ENCODE results near the gene MRI1.
A peak's percentile ranks its signal among the peaks of the same experiment; 100 is the strongest.

MRI1 gene

DNA sequence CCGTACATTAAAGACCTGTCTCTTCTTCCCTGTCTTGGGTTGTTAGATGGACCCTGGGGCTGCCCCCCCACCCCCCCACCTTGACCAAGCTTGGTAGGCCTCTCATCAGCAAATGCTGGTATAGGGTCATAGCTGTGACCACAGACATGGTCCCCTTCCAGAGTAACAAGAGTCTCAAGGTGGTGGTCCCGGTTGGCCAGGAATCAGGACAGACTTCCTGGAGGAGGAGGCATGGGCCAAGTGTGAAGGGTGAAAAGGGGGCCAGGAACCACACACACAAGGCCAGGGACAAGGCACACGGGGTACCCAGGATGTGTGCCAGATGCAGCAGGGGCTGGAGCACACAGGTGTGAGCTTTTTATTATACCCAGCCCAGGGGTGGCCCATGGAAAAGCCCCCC, 1.1 kb upstream of the MRI1 start:
- TF ChIP-seq, protein P1, sequence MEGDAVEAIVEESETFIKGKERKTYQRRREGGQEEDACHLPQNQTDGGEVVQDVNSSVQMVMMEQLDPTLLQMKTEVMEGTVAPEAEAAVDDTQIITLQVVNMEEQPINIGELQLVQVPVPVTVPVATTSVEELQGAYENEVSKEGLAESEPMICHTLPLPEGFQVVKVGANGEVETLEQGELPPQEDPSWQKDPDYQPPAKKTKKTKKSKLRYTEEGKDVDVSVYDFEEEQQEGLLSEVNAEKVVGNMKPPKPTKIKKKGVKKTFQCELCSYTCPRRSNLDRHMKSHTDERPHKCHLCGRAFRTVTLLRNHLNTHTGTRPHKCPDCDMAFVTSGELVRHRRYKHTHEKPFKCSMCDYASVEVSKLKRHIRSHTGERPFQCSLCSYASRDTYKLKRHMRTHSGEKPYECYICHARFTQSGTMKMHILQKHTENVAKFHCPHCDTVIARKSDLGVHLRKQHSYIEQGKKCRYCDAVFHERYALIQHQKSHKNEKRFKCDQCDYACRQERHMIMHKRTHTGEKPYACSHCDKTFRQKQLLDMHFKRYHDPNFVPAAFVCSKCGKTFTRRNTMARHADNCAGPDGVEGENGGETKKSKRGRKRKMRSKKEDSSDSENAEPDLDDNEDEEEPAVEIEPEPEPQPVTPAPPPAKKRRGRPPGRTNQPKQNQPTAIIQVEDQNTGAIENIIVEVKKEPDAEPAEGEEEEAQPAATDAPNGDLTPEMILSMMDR (IDR thresholded peaks at IDR 0.05): no peak
- Histone ChIP-seq H3K27ac (no peak overlapping the region), H3K27me3 (ENCODE audit: control insufficient read depth, insufficient read depth, low read length) (no peaks in the 10 kb centered on the region), H2AFZ (no peak overlapping the region), H3K36me3 (ENCODE audit: control insufficient read depth, insufficient read depth, low read length) (no peaks in the 10 kb centered on the region), H3K4me3 (ENCODE audit: low read depth, low read length) (no peak overlapping the region), H3K9ac (no peak overlapping the region), H3K4me1 (peaks cover 9% of the 10 kb centered on the region), H3K4me2 (ENCODE audit: low read length) (no peak overlapping the region), H3K79me2 (no peaks in the 10 kb centered on the region), H3K9me3 (ENCODE audit: control insufficient read depth, low read length) (no peaks in the 10 kb centered on the region)

DNA sequence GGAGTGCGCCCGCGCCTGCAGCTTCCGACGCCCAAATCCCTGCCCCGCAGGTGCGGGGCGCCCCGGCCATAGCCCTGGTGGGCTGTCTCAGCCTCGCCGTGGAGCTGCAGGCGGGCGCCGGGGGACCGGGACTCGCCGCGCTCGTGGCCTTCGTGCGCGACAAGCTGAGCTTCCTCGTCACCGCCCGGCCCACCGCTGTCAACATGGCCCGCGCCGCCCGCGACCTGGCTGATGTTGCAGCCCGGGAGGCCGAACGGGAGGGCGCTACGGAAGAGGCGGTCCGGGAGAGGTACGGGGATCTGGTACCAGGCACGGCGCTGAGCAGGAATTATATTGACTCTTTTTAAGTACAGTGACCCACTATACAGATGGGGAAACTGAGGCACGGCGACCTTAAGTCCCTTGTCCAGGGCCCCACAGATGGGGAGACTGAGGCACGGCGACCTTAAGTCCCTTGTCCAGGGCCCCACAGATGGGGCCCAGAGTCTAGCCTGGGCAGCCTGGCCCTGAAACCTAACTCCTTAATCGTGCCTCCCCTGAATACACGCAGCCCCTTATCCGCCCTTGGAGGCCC, 586 bp downstream of the MRI1 start:
- Histone ChIP-seq H3K36me3 (ENCODE audit: control insufficient read depth, insufficient read depth, low read length) (no peaks in the 10 kb centered on the region), H3K9ac (no peak overlapping the region), H3K4me2 (ENCODE audit: low read length) (peak overlapping the region; percentile 37), H3K4me1 (peaks cover 9% of the 10 kb centered on the region), H3K79me2 (no peaks in the 10 kb centered on the region), H3K27me3 (ENCODE audit: control insufficient read depth, insufficient read depth, low read length) (no peaks in the 10 kb centered on the region), H3K27ac (peak overlapping the region; percentile 73), H3K9me3 (ENCODE audit: control insufficient read depth, low read length) (no peaks in the 10 kb centered on the region), H2AFZ (peak overlapping the region; percentile 79), H3K4me3 (ENCODE audit: low read depth, low read length) (peak overlapping the region; percentile 27)
- TF ChIP-seq, protein P1 (IDR thresholded peaks at IDR 0.05): no peak

DNA sequence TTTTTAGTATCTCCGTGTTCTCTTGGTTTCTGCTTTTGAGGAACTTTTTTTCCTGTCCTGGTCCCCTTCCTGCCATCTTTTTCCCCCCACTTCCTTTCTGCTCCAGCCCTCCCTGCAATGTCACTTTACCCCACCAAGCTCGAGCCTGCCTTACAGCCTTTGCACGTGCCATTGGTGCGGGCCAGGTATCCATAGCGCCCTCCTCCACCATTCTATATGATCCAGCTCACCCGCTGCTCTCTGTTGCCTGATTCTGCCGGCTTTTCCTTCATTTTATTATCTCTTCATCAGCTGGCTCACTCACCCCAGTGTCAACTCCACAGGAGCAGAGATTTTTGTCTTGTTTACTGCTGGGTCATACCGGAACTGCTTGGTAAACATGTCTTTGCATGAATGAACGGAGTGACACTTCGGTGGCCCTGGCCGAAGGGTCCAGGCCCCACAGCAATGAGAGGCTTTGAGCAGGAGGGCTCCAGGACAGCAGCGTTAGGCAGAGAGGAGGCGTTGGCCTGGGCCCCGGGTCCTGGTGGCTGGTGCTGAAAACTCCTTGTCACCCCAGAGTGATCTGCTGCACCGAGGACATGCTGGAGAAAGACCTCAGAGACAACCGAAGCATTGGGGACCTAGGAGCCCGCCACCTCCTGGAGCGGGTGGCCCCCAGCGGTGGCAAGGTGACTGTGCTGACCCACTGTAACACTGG, 1.2 kb downstream of the MRI1 start:
- H3K9me3 ChIP-seq (ENCODE audit: control insufficient read depth, low read length): no peaks in the 10 kb centered on the region
- TF ChIP-seq, protein P1 (IDR thresholded peaks at IDR 0.05): no peak
- no peaks in the 10 kb centered on the region for H3K27me3 ChIP-seq (ENCODE audit: control insufficient read depth, insufficient read depth, low read length)
- peak overlapping the region; percentile 27 for H3K4me3 ChIP-seq (ENCODE audit: low read depth, low read length)
- no peak overlapping the region for H3K9ac ChIP-seq
- H3K79me2 ChIP-seq: no peaks in the 10 kb centered on the region
- H3K4me2 ChIP-seq (ENCODE audit: low read length): peak overlapping the region; percentile 37
- H3K4me1 ChIP-seq: peaks cover 9% of the 10 kb centered on the region
- H2AFZ ChIP-seq: peak overlapping the region; percentile 79
- H3K36me3 ChIP-seq (ENCODE audit: control insufficient read depth, insufficient read depth, low read length): no peaks in the 10 kb centered on the region
- peak overlapping the region; percentile 73 for H3K27ac ChIP-seq

DNA sequence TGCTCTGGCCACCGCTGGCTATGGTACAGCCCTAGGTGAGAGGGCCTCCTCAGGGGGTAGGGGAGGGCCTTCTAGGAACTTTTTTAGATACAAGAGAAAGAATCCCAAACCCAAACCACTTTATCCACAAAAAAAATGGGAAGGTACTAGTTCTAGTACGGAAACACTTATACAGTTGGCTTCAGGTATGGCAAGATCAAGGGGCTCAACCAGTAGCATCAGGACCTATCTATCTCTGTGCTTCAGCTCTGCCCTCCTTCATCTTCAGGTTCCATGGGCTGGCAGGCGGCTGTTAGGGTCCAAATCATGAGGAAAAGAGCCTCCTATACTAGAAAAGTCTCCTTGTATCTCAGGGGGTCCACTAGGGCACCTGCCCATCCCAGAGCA, 1.8 kb downstream of the MRI1 start:
- H3K9ac ChIP-seq: no peak overlapping the region
- H3K4me1 ChIP-seq: peaks cover 9% of the 10 kb centered on the region
- no peaks in the 10 kb centered on the region for H3K27me3 ChIP-seq (ENCODE audit: control insufficient read depth, insufficient read depth, low read length)
- peak overlapping the region; percentile 73 for H3K27ac ChIP-seq
- peak overlapping the region; percentile 37 for H3K4me2 ChIP-seq (ENCODE audit: low read length)
- TF ChIP-seq, protein P1 (IDR thresholded peaks at IDR 0.05): no peak
- H2AFZ ChIP-seq: no peak overlapping the region
- H3K79me2 ChIP-seq: no peaks in the 10 kb centered on the region
- H3K4me3 ChIP-seq (ENCODE audit: low read depth, low read length): no peak overlapping the region
- no peaks in the 10 kb centered on the region for H3K36me3 ChIP-seq (ENCODE audit: control insufficient read depth, insufficient read depth, low read length)
- H3K9me3 ChIP-seq (ENCODE audit: control insufficient read depth, low read length): no peaks in the 10 kb centered on the region

DNA sequence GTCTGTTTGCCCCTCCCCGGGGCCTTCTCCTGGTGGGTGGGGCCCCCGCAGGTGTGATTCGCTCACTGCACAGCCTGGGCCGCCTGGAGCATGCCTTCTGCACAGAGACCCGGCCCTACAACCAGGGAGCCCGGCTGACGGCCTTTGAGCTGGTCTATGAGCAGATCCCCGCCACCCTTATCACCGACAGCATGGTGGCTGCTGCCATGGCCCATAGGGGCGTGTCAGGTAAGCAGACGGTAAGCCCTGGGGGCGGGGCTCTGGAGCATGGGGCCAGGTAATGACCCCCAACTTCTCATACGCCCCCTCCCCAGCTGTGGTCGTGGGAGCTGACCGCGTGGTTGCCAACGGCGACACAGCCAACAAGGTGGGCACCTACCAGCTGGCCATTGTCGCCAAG, 4.2 kb downstream of the MRI1 start:
- Histone ChIP-seq H2AFZ (no peak overlapping the region), H3K4me3 (ENCODE audit: low read depth, low read length) (no peak overlapping the region), H3K9ac (no peak overlapping the region), H3K79me2 (no peaks in the 10 kb centered on the region), H3K27ac (no peak overlapping the region), H3K4me2 (ENCODE audit: low read length) (no peak overlapping the region), H3K36me3 (ENCODE audit: control insufficient read depth, insufficient read depth, low read length) (no peaks in the 10 kb centered on the region), H3K9me3 (ENCODE audit: control insufficient read depth, low read length) (no peaks in the 10 kb centered on the region), H3K4me1 (peaks cover 9% of the 10 kb centered on the region), H3K27me3 (ENCODE audit: control insufficient read depth, insufficient read depth, low read length) (no peaks in the 10 kb centered on the region)
- TF ChIP-seq, protein P1 (IDR thresholded peaks at IDR 0.05): no peak
